GM12878 (cell line): ENCODE results near the gene ADGRE1. TPM values are rescaled to one million over a fixed set of nuclear protein-coding genes. Genes with fewer than 3 reads are reported as not detected.

ENCODE experiments used
- ATAC-seq: fragments of 200-7000 bp; cut with Tn5 transposase; 3 replicates; pipeline ENCODE4 v1.9.1; 2020; ENCODE audit warnings: mild to moderate bottlenecking, moderate library complexity
- BruUV-seq: library from RNA; stranded (reverse); fragments of 400-500 nt; replicated peaks from 2 replicates; lab custom pipeline; 2021; lab: Mats Ljungman, UMichigan
- CTCF ChIA-PET: fragments of 300-600 bp; sonication (Branson Sonifier 250); formaldehyde crosslinking; extraction: SDS; loops from one replicate; lab custom pipeline; 2021; ENCODE audit warnings: inconsistent platforms; lab: Yijun Ruan, JAX
- POLR2A ChIA-PET: fragments of 350-600 bp; formaldehyde crosslinking; extraction: SDS; loops from one replicate; lab custom pipeline; 2021; ENCODE audit warnings: inconsistent platforms; lab: Charles Lee
- RAD21 ChIA-PET: fragments of 300-600 bp; sonication (Branson Sonifier 250); formaldehyde crosslinking; loops from one replicate; lab custom pipeline; 2023; ENCODE audit warnings: antibody characterized with exemption; ENCODE audit not compliant: unreplicated experiment; lab: Charles Lee
- SMC1A ChIA-PET: fragments of 300-600 bp; sonication (Branson Sonifier 250); formaldehyde crosslinking; loops from one replicate; lab custom pipeline; 2023; ENCODE audit not compliant: unreplicated experiment, uncharacterized antibody; lab: Charles Lee
- DNase-seq: peaks from one replicate; pipeline ENCODE4 v3.0.0-alpha.2; 2011; ENCODE audit warnings: low read depth, low spot score
- FAIRE-seq: peaks from 3 replicates; lab custom pipeline; 2011; peaks lifted over from hg19 to GRCh38; lab: Jason Lieb, UNC
- H2AFZ ChIP-seq: 2 replicates; pipeline ENCODE4 v1.6.0; 2011; ENCODE audit warnings: low read depth, low read length, control low read depth; ENCODE audit not compliant: control insufficient read depth
- H3K27ac ChIP-seq: 2 replicates; pipeline ENCODE4 v1.5.1; 2011; ENCODE audit warnings: control low read depth; ENCODE audit not compliant: control insufficient read depth, insufficient read depth
- H3K27me3 ChIP-seq, 2 experiments: replicated peaks in 1 of 2; 2 replicates each; pipeline versions ENCODE4 v1.6.0 to v1.6.1; 2011; ENCODE audit warnings: low read length in 1 of 2; ENCODE audit not compliant: control insufficient read depth in 2 of 2, insufficient read depth in 2 of 2
- H3K36me3 ChIP-seq, 2 experiments: 2 replicates each; pipeline ENCODE4 v1.5.1; 2011; ENCODE audit warnings: low read length in 1 of 2; ENCODE audit not compliant: control insufficient read depth in 2 of 2, insufficient read depth in 2 of 2
- H3K4me1 ChIP-seq: 2 replicates; pipeline ENCODE4 v1.6.1; 2011; ENCODE audit warnings: mild to moderate bottlenecking, low read length, moderate library complexity, mixed read lengths; ENCODE audit not compliant: control insufficient read depth, insufficient read depth
- H3K4me2 ChIP-seq: 2 replicates; pipeline ENCODE4 v1.6.0; 2011; ENCODE audit warnings: control low read depth; ENCODE audit not compliant: control insufficient read depth, insufficient read depth
- H3K4me3 ChIP-seq: fragments of 200-600 bp; sonication (generic); 2 replicates; pipeline ENCODE4 v1.5.1; 2016
- H3K79me2 ChIP-seq: 2 replicates; pipeline ENCODE4 v1.6.0; 2011; ENCODE audit warnings: low read length; ENCODE audit not compliant: control insufficient read depth, insufficient read depth
- H3K9ac ChIP-seq: 2 replicates; pipeline ENCODE4 v1.8.0; 2011; ENCODE audit warnings: low read length, control low read depth, mixed read lengths; ENCODE audit not compliant: control insufficient read depth, insufficient read depth
- H3K9me3 ChIP-seq: replicated peaks from 3 replicates; pipeline ENCODE4 v1.5.1; 2011; ENCODE audit warnings: mild to moderate bottlenecking, low read length; ENCODE audit not compliant: control insufficient read depth, insufficient read depth
- H4K20me1 ChIP-seq: 2 replicates; pipeline ENCODE4 v1.6.0; 2011; ENCODE audit not compliant: control insufficient read depth, insufficient read depth
- BACH1 ChIP-seq: fragments of 450-650 bp; IDR thresholded peaks from 2 replicates; pipeline ENCODE4 v1.6.1; 2017; ENCODE audit warnings: mild to moderate bottlenecking, borderline replicate concordance
- EGR1 ChIP-seq, 2 experiments: IDR thresholded peaks; 1 replicate in 1 of 2; 2 replicates in 1 of 2; pipeline ENCODE4 v1.6.1; 2011 to 2012; ENCODE audit warnings: low read depth in 2 of 2, low read length in 2 of 2, borderline replicate concordance in 1 of 2, mild to moderate bottlenecking in 1 of 2, moderate library complexity in 1 of 2
- JUNB ChIP-seq: IDR thresholded peaks from 2 replicates; pipeline ENCODE4 v1.6.1; 2016; ENCODE audit warnings: antibody characterized with exemption, mild to moderate bottlenecking
- LARP7 ChIP-seq: fragments of 450-650 bp; IDR thresholded peaks from 2 replicates; pipeline ENCODE4 v1.6.1; 2017; ENCODE audit warnings: mild to moderate bottlenecking
- NR2C2 ChIP-seq: IDR thresholded peaks from 2 replicates; pipeline ENCODE4 v1.6.1; 2011; ENCODE audit warnings: borderline replicate concordance, low read depth; ENCODE audit not compliant: control insufficient read depth, insufficient read length
- PML ChIP-seq: IDR thresholded peaks from 2 replicates; pipeline ENCODE4 v1.6.1; 2012; ENCODE audit warnings: low read length, inconsistent platforms
- RFX5 ChIP-seq: IDR thresholded peaks from 2 replicates; pipeline ENCODE4 v1.6.1; 2011; ENCODE audit warnings: low read depth, low read length, improper control_type of control experiment
- TCF7 ChIP-seq: IDR thresholded peaks from 2 replicates; pipeline ENCODE4 v1.6.1; 2014; ENCODE audit warnings: antibody characterized with exemption, borderline replicate concordance
- ZNF24 ChIP-seq: fragments of 450-650 bp; IDR thresholded peaks from 2 replicates; pipeline ENCODE4 v1.6.1; 2017; ENCODE audit warnings: antibody characterized with exemption, mild to moderate bottlenecking
- ZNF384 ChIP-seq: IDR thresholded peaks from 2 replicates; pipeline ENCODE4 v1.6.1; 2012; ENCODE audit warnings: low read depth, mild to moderate bottlenecking, low read length, improper control_type of control experiment, borderline replicate concordance
- WGBS: methylation state at CpG from one replicate; pipeline ENCODE4 v1.1.6; 2016; ENCODE audit warnings: low lambda C conversion rate; ENCODE audit not compliant: insufficient replicate concordance, insufficient coverage; ENCODE audit errors: missing lambda C conversion rate; 5-methylcytosine and 5-hydroxymethylcytosine counted together
- in situ Hi-C: fragments of 300-500 bp; cut with MboI; formaldehyde crosslinking; loops from 9 replicates; pipeline ENCODE4 v1.14.3; 2018; ENCODE audit warnings: mixed read lengths
- intact Hi-C: fragments of 100-400 bp; cut with micrococcal nuclease; formaldehyde crosslinking; loops from one replicate; pipeline ENCODE4 v1.14.2; 2022; ENCODE audit not compliant: unreplicated experiment
- polyA plus RNA-seq, 11 experiments: library from polyadenylated mRNA; depleted of rRNA in 4 of 11; unstranded in 6 of 11; stranded (reverse) in 5 of 11; fragments of >200 nt; fragmentation: Nextera tagmentation in 4 of 11; fragmentation: Illumina TruSeq in 1 of 11; extraction: Ambion mirVana in 4 of 11; extraction: Trizol in 1 of 11; gene quantifications; 1 replicate in 1 of 11; 2 replicates in 10 of 11; pipeline versions ENCODE4 v1.2.1 to v1.2.3, GENCODE V29; 2011 to 2016; ENCODE audit warnings: inconsistent platforms in 2 of 11, missing spikeins in 2 of 11, low read depth in 1 of 11
- total RNA-seq, 4 experiments: library from RNA; depleted of rRNA in 3 of 4; stranded (reverse); fragments of >200 nt in 3 of 4; fragmentation: Illumina TruSeq in 1 of 4; extraction: Trizol in 1 of 4; gene quantifications; 2 replicates each; pipeline versions ENCODE4 v1.2.1 to v1.2.3, GENCODE V29; 2013 to 2021
- TF ChIP-seq, protein P1 (sequence below): IDR thresholded peaks from 2 replicates; pipeline ENCODE4 v1.6.1; 2012; ENCODE audit warnings: low read length, inconsistent platforms
- TF ChIP-seq, protein P2 (sequence below): IDR thresholded peaks from 2 replicates; pipeline ENCODE4 v1.6.1; 2011; ENCODE audit warnings: low read depth, low read length, improper control_type of control experiment, borderline replicate concordance
- TF ChIP-seq, protein P3 (sequence below): fragments of 450-650 bp; IDR thresholded peaks from 2 replicates; pipeline ENCODE4 v1.6.1; 2017; ENCODE audit warnings: antibody characterized with exemption, mild to moderate bottlenecking, moderate library complexity

Gene ADGRE1
- total and polyA plus RNA-seq, 10 of the 15 experiments (the other 5 are each of a cell fraction or from before 2014, with no cell fraction given), result 7.9 to 35.7 (median 9.9) TPM

DNA sequence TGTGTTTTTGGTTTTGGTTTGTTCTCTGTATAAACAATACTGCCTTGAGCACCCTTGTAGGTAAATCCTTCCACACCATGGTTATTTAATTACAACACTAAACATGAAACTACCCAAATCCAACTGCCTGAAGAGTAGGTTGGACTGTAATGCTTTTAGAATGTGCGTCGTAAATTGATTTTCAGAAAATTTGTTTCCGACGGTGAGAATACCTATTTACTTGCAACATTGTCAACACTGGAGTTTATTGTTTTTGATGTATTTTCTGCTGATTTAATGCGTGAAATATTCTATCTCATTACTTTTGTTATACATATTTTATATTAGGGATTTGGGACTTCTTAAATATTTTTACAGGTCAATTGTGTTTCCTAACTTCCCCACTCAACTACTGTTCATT is 48.2 kb downstream of the ADGRE1 start:
- in situ Hi-C loops (no loop called here), intact Hi-C loops (no loop called here)
- WGBS, result 60% methylated on average over 5 of the region's 5 CpGs
- no peaks in the 10 kb centered on the region for H3K4me1 ChIP-seq
- RAD21 ChIA-PET, result no interaction called here
- H3K36me3 ChIP-seq, result peaks cover 0 to 3% of the 10 kb centered on the region in 2 experiments; a peak in 1 of 4 replicates
- H3K9me3 ChIP-seq, result no peaks in the 10 kb centered on the region; the same call in 1 of the 3 replicates
- H3K27me3 ChIP-seq, result no peaks in the 10 kb centered on the region
- H3K4me3 ChIP-seq, result no peak overlapping the region
- no peak overlapping the region for H2AFZ ChIP-seq
- ATAC-seq (no peak), DNase-seq (no peak), FAIRE-seq (no peak)
- TF ChIP-seq PML, result no peak
- TF ChIP-seq ZNF384, result no peak
- no peak for TF ChIP-seq EGR1 (IDR thresholded peaks at IDR 0.05; ENCODE audit: borderline replicate concordance in 1 of 2, low read depth in 2 of 2, low read length in 2 of 2)
- no peak for TF ChIP-seq BACH1
- TF ChIP-seq, protein P1, sequence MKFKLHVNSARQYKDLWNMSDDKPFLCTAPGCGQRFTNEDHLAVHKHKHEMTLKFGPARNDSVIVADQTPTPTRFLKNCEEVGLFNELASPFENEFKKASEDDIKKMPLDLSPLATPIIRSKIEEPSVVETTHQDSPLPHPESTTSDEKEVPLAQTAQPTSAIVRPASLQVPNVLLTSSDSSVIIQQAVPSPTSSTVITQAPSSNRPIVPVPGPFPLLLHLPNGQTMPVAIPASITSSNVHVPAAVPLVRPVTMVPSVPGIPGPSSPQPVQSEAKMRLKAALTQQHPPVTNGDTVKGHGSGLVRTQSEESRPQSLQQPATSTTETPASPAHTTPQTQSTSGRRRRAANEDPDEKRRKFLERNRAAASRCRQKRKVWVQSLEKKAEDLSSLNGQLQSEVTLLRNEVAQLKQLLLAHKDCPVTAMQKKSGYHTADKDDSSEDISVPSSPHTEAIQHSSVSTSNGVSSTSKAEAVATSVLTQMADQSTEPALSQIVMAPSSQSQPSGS, result no peak
- TF ChIP-seq, protein P2, sequence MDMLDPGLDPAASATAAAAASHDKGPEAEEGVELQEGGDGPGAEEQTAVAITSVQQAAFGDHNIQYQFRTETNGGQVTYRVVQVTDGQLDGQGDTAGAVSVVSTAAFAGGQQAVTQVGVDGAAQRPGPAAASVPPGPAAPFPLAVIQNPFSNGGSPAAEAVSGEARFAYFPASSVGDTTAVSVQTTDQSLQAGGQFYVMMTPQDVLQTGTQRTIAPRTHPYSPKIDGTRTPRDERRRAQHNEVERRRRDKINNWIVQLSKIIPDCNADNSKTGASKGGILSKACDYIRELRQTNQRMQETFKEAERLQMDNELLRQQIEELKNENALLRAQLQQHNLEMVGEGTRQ, result no peak
- TF ChIP-seq RFX5, result no peak
- TF ChIP-seq JUNB, result no peak
- no peak for TF ChIP-seq ZNF24
- TF ChIP-seq, protein P3, sequence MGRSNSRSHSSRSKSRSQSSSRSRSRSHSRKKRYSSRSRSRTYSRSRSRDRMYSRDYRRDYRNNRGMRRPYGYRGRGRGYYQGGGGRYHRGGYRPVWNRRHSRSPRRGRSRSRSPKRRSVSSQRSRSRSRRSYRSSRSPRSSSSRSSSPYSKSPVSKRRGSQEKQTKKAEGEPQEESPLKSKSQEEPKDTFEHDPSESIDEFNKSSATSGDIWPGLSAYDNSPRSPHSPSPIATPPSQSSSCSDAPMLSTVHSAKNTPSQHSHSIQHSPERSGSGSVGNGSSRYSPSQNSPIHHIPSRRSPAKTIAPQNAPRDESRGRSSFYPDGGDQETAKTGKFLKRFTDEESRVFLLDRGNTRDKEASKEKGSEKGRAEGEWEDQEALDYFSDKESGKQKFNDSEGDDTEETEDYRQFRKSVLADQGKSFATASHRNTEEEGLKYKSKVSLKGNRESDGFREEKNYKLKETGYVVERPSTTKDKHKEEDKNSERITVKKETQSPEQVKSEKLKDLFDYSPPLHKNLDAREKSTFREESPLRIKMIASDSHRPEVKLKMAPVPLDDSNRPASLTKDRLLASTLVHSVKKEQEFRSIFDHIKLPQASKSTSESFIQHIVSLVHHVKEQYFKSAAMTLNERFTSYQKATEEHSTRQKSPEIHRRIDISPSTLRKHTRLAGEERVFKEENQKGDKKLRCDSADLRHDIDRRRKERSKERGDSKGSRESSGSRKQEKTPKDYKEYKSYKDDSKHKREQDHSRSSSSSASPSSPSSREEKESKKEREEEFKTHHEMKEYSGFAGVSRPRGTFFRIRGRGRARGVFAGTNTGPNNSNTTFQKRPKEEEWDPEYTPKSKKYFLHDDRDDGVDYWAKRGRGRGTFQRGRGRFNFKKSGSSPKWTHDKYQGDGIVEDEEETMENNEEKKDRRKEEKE, result no peak
- TF ChIP-seq LARP7, result no peak
- TF ChIP-seq NR2C2, result no peak
- no peak for TF ChIP-seq TCF7
- no peak overlapping the region for H3K9ac ChIP-seq
- no peak overlapping the region for H3K27ac ChIP-seq
- no TSS peak for BruUV-seq
- no peaks in the 10 kb centered on the region for H4K20me1 ChIP-seq
- no peaks in the 10 kb centered on the region for H3K79me2 ChIP-seq
- POLR2A ChIA-PET, result no interaction called here
- CTCF ChIA-PET, result no interaction called here
- SMC1A ChIA-PET, result no interaction called here
- no peak overlapping the region for H3K4me2 ChIP-seq
